GM18867 (cell line): Measurements from ENCODE around the gene UST.
"Not testable (repeated sequence)": the region's sequence is repeated elsewhere in the genome, so short reads cannot be mapped to it uniquely, and the experiment has no call there.

Source experiments
- ATAC-seq: cut with Tn5 transposase; IDR thresholded peaks from one replicate; pipeline ENCODE4 v1.9.1; 2021; ENCODE audit warnings: mild to moderate bottlenecking, moderate library complexity; ENCODE audit not compliant: unreplicated experiment

UST gene

DNA sequence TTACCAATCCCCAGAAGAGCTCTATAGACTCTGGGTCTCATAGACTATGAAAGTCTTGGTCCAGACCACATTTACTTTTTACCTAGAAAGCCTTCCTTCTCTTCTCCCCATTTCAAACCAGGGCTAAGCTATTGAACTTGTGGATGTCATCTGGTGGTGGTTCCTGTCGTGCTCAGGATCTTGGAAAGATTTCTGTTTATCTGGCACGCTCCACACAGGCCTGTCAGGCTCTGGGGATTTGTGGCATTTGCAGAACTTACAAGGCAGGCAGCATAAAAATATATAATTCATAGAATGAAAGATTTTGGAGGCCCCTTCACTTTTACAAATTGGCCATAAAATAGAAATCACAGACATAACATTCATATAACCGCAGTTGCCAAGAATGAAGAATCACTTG is 188.1 kb downstream of the UST start:
- no peak for ATAC-seq

DNA sequence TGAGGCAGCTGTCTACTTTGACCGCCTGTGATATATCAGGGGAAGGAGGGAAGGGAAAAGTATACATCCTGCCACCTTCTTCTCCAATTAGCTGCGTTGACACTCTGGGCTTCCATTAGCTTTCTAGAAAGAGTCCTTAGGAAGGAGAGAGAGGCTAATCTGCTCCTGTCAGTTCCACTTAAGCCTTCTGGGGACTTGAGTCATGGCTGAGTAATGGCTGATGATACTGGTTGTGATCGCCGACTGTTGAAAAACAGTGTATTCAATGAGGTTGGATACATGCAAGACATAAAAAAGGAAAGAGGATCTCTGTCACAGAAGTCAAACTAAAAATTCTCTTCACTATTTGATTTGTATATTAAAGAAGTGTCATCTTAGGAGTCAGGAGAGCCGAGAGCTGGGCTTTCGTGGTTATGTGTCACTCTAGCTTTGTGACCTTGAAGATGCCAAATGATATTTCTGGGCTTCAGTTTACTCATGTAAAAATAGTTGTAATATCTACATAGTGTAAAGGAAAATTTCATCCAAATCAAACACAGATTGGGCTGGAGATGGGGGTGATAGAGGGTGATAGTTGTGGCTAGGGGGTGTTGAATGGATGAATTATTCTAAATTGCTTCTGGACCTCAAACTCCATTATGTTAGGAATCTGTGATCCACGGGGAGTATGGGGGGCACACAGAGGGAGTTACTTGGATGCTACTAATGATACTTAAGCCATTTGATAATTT is 189.0 kb downstream of the UST start:
- ATAC-seq = no peak

GRCh38 chr6:148943451-148943850 is 196.6 kb downstream of the UST start:
- ATAC-seq = no peak

- no peak for ATAC-seq
These were observed 197.8 kb downstream of the UST start for GRCh38 chr6:148944608-148945007.

GRCh38 chr6:148945301-148946021 is 198.6 kb downstream of the UST start:
- ATAC-seq = no peak

- ATAC-seq = peak; percentile 90
These were observed 201.0 kb downstream of the UST start for GRCh38 chr6:148947621-148948444.

- no peak for ATAC-seq
These were observed 204.8 kb downstream of the UST start for GRCh38 chr6:148951662-148952061.

DNA sequence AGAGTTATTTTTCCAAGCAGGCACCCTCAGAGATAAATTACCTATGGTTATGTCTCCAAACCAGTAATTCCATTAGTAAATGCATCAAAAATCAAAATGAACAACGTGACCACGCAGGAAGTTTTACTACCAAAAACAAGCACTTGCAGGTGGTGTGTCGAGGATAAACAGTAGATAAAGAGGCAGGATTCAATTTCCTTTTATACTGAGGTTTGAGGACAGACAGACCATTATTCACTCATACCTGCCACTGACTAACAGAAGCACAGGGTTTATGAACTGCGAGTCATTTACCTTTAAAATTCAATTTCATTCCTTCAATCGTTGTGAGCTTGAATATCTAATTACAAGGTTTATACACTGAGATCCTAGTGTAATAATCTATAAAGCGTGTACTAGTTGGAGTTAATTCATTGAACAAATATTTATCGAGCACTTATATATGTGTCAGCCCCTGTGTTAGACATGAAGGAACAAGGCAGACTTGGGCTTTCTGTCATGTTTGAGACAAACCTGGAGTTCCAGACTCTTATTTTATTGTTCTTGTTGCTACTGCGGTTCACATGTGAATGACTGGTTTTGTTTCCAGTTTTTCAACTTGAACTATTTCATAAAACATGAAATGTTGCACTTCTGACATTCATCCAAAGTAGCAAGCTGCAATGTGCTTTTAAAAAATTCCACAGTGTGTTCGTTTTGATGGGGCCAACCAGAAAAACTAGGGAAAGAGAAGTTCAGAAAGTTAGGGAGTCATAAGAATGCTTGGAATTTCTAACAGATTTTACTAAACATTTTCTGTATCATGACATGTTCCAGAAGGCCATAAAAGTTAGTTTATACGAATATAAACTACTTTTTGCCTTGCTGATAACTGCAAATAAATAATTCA is 205.6 kb downstream of the UST start:
- ATAC-seq = no peak

- ATAC-seq = no peak
These were observed 207.6 kb downstream of the UST start for GRCh38 chr6:148954461-148954860.

DNA sequence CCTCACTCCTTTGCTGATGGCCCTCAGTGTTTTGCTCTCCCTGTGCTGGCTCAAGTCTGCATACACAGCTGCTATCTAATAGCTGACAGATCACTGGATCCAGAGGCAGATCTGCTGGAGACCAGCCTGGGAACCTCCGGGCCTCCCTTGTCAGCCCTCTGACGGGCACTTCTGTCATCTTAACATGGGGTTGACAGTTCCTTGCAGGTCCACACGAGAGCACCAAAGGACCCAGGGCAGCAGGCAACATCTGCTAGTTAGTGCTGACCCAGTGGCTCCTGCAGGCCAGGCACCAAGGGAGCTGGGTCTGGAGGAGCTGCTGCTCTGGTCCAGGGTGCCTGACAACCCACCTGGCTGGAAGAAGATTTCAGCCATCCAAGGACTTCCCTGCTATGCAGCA is 208.1 kb downstream of the UST start:
- ATAC-seq = no peak

- ATAC-seq = no peak
These were observed 208.6 kb downstream of the UST start for GRCh38 chr6:148955441-148955840.

GRCh38 chr6:148956163-148956562 is 209.3 kb downstream of the UST start:
- not testable (repeated sequence) for ATAC-seq

- ATAC-seq = no peak
These were observed 210.9 kb downstream of the UST start for GRCh38 chr6:148957752-148958151.

- no peak for ATAC-seq
These were observed 212.2 kb downstream of the UST start for GRCh38 chr6:148959008-148959407.

- no peak for ATAC-seq
These were observed 212.7 kb downstream of the UST start for GRCh38 chr6:148959501-148959900.

DNA sequence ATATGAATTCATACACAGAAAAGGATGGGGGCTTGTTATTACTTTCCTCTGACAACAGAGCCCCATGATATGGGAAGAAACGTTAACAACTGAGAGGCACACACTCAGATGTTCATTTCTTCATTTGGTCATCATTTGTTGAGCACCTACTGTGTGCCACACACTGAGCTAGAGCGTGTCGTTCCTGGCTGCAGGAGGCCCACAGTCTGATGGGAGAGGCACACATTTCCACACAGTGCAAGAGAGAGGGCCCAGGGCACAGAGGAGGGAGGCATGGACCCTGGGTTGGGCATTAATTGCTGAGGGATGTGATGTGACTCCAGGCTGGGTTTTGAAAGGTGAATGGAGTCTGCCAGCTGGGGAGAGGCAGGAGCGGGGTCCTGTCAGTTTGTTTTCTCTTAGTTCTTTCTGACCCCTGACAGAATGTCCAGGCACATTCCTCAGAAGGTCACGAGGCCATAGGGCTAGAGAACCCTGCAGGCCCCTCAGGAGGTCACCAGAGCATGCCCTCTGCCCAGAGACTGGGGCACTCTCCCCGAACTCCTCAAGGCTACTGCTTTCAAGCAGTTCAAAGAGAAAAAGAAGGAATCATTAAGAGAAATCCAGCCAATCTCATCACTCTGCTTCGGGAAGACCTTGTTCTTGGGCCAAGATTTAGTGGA is 216.2 kb downstream of the UST start:
- no peak for ATAC-seq

DNA sequence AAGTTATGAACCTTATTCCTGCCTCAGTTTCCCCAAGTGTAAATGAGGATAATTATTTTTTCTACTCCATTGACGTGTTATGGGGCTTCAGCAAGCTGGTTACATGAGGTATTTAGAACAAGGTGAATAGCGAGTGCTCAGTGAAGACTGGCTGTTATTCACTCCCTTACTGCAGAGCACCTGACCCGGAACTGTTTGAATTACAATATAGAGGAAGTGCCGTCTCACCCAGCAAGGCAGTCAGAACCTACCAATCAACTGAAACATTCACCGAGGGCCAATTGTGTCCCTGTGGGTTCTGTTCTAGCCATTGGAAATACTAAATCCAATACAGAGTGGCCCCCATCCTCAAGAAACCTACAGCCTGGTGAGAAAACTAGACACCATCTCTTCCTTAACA is 216.9 kb downstream of the UST start:
- ATAC-seq = no peak

DNA sequence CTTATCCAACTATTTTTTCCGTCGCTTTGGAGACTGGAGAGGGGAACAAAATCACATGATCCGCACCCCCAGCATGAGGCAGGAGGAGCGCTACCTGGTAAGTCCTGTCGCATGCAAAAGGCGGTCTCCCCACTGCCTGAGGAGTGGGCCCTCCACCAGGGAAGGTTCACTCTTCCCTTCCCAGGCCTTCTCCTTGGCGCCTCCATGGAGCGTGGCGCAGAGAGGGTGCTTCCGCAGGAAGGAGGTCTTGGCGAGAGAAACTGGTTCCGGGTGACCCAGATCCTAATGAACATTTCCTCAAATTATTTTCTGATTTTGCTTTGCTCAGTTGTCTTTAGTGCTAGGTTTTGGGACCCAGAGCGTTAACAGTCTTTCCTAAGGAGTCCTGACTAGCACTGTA is 217.6 kb downstream of the UST start:
- no peak for ATAC-seq

- no peak for ATAC-seq
These were observed 218.5 kb downstream of the UST start for GRCh38 chr6:148965287-148965686.

DNA sequence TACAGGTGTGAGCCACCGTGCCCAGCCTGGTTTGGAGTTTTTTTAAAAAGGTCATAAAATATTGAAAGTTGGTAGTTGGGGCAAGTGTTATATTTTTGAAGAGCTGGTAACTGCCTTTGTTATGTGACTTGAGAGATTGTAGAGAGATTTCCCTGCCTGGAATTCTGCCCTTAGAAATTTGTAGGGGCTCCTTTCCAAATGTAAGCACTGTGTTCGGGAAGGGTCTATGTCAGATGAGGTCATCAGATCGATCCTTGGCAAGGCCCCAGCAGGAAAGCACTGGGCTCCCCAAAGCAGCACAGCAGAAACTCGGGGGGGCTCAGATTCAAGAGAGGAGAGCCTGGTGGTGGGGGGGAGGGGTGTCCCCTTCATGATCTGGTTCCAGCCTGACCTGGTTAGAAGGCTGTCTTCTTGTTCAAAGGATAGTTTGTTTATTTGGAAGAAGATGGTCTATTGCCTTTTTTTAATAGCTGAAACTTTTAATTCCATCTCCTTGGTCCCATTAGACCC is 220.2 kb downstream of the UST start:
- ATAC-seq = no peak
